HPDE6-E6E7 (cell line): ENCODE measurements around the gene CAMK2G.

Source experiments
- DNase-seq: peaks from one replicate; pipeline ENCODE4 v3.0.0; 2011; ENCODE audit warnings: missing footprints; ENCODE audit errors: extremely low spot score

CAMK2G gene

GRCh38 chr10:73879296-73880173 is 5.2 kb upstream of the CAMK2G start:
- DNase-seq, result no peak

- no peak for DNase-seq
Observed at GRCh38 chr10:73878365-73878764, 4.0 kb upstream of the CAMK2G start.

DNA sequence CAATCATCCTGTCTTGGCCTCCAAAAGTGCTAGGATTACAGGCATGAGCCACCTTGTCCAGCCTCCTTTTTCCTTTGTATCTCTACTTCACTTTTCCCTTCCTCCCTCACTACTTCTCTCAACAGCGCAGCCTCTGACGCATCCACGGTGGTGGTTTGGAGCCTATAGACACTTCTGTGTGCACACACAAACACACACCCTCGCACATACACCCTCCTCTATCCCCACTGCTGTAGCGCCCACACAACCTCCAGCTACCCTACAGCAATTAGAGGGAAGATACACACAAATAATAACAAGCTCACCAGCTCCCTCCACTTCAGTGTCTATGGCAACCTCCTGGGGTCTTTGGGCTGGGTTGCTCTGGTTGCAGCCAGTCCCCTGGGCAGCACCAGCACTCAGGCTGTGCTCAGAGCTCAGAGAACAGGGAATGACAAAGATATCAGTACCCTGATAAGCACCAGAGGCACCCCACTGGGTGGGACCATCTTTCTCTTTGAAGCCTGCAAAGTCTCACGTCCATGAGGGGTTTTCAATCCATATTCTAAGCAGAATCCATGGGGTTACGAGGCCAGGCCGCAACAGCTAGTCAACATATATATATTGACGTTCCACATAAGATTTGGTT is 3.3 kb upstream of the CAMK2G start:
- no peak for DNase-seq

GRCh38 chr10:73876971-73877370 is 2.6 kb upstream of the CAMK2G start:
- no peak for DNase-seq

DNA sequence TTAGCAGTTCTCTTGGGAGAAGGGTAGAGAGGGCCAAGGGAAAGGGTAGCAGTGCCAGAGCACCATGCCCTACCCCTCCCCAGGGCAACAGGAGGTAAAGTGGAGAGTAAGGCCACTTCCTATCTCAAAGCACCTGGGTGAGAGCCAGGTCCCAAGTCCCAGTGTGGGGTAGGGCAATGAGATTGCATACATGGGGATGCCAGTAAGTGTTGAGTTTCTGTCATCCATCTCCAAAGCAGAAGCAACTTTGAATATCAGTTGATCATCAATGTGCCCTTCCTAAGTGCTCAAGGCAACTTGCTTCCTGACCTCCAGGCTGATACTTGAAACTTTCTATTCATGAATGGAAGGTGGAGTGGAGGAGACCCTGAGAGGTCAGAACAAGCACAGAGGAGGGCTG is 2.2 kb upstream of the CAMK2G start:
- DNase-seq, result no peak

- DNase-seq, result no peak
Observed at GRCh38 chr10:73876157-73876556, 1.8 kb upstream of the CAMK2G start.

DNA sequence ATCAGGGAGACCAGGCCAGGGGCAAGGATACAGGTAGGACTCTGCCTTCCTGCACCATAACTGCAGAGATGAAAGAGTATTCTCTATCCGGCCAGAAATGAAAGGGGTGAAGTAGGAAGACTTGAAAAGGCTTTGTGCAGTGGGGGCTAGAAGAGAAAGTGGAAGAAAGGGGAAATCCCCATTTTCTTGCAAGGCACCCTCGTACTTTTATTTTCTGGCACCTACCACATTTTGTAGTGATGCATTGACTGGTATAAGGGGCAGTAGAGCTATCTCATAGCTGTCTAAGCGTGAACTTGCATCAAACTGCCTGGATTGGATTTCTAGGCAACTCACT is 752 bp upstream of the CAMK2G start:
- no peak for DNase-seq

DNA sequence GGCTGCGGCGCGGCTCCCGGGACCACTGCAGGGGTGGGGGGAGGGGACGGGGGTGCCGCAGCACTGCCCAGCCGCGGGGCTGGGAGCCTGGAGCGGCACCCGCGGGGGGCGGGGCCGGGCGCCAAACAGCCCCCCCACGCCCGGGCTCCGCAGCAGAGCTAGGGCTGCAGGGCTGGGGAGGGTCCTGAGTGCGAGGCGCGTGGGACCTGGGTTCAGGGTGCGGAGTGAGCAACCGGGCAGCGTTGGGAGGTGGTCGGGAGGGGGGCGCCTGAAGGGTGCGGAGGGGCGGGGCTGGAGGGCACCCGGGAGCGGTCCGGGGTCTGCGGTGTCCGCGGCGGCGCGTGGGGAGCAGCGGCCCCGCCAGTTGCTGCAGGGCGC is 528 bp downstream of the CAMK2G start:
- DNase-seq, result no peak

GRCh38 chr10:73873142-73873837 is 1.1 kb downstream of the CAMK2G start:
- DNase-seq, result no peak

DNA sequence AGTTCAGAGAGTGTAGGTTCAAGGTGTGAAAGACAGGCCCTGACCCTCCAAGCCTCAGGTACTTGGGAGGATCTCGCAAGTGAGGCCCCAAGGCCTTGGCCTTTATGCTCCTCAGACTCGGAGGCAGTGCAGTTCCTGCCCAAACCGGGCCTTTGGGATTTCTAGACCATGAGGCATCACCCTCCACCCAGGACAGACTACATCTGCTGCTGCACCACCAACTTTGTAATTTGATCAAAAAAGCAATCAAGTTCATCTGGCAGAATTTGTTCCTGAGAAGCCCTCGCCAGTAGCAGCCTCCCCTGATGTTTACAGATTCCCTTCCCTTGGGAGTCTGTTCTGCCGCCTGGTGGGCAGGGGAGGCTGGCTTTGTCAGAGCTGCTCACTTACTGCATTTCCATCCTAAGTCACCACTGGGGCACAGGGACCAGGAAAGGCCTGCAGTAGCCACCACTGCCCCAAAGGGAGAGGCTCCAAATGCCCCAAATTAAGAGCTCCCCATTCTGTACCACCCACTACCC is 2.1 kb downstream of the CAMK2G start:
- no peak for DNase-seq

DNA sequence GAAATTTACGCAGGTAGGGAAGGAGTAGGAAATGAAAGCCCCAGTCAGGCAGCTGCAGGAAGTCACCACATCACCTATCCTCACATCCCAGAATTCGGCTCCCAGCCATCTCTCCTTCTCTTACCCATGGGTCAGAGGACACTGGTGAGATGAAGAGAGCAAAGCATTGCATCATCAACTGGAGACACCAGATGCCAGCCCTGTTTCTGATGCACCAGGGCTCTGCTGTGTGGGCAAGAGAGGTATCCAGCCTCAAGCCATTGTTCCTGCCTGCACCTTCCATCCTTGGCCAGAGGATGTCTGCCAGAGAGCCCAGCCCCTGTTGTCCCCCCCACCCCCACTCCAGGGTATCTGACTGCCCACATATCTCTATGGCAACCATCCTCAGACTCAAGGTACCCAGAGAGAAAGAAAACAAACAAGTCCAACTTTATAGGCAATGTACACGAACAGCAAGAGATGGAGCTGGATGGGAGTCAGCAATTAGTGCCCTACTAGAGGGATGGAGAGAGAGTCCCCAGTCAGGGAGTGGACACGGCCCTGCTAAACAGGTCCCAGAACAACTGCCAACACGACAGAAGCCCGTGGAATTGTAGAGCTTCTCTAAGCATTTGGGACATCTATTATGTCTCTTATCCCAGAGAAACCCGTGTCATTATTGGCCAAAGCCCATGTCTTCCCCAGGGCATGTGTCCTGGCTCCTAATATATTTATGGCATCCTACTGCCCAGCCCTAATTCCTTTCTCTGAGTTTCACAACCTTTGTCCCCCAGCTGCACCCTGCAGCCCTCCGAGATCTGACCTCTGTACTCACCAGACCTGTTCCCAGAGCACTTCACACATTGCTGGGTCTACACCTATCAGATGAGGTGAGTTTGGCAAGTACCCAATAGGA is 2.8 kb downstream of the CAMK2G start:
- DNase-seq, result no peak

DNA sequence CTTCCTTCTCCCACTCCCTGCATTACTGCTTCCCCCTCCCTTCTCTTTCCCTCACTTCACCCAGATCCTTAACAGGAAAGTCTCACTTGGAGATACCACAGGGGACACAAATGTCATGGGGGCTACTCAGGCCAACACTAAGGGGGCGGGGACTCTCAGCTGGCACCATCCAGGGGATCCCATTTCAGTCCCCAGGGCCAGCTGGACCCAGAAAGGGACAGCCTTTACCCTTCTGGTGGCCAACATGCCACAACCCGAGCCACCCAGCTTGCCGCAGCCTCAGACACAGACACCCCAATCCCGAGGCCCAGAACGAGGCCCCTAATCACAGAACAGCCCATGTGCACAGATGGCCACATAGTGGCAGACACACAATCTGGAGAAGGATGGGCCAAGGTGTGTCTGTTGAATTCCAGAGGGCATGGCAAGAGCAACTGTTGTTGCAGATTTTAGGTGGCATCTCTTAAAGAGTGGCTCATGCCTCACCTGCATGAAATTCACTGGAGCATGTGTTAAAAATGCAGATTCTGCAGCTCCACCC is 5.6 kb downstream of the CAMK2G start:
- no peak for DNase-seq

GRCh38 chr10:73867871-73868631 is 6.3 kb downstream of the CAMK2G start:
- no peak for DNase-seq

- no peak for DNase-seq
Observed at GRCh38 chr10:73867126-73867807, 7.1 kb downstream of the CAMK2G start.

DNA sequence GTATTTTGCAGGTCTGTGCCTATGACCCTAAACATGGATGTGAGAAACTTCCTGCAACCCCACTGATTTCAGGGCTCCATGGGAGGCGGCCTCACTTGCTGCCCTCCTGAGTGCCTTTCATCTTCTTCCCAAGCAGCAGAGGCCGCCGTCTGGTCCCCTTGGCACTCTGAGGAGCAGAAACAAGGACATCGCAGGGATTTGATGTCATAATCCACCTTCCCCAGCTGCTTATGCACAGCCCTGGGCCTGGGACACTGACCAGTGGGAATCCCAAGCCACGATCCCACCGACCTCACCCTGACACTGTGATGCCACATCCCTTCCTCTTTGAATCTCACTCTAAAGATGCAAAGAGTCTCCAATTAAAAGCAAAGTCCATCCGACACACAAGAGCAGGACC is 7.7 kb downstream of the CAMK2G start:
- DNase-seq, result no peak

- DNase-seq, result no peak
Observed at GRCh38 chr10:73865459-73866442, 8.6 kb downstream of the CAMK2G start.

- DNase-seq, result no peak
Observed at GRCh38 chr10:73865107-73865458, 9.3 kb downstream of the CAMK2G start.

GRCh38 chr10:73864229-73864628 is 10.1 kb downstream of the CAMK2G start:
- no peak for DNase-seq
